Measurements from ENCODE around the gene LRCH4. TPM values are rescaled to one million over a fixed set of nuclear protein-coding genes. Genes with fewer than 3 reads are reported as not detected.

The LRCH4 gene
- total RNA-seq, 2 experiments from 2014 or later: 189 to 217 TPM

- H3K9me3 Mint-ChIP-seq: no peaks in the 10 kb centered on the region
- no peak for DNase-seq
- peaks cover 13% of the 10 kb centered on the region for H3K4me1 Mint-ChIP-seq
- peaks cover 20% of the 10 kb centered on the region for H3K36me3 Mint-ChIP-seq (ENCODE audit: low read depth)
- ChIA-PET POLR2A (no interaction called here), CTCF (interaction anchor here (0.9 to 1.2 kb wide), 2 partner anchors 9 kb away, joined by 3 to 4 read pairs; no protein-coding TSS in a partner anchor)
- H3K27me3 Mint-ChIP-seq: no peaks in the 10 kb centered on the region
- no peak overlapping the region for H3K27ac Mint-ChIP-seq
- H3K4me3 Mint-ChIP-seq: no peak overlapping the region
Measured at GRCh38 chr7:100575746-100576383, 10.1 kb downstream of the LRCH4 start.

GRCh38 chr7:100575206-100575631, 10.7 kb downstream of the LRCH4 start:
- Mint-ChIP-seq H3K36me3 (ENCODE audit: low read depth) (peaks cover 20% of the 10 kb centered on the region), H3K4me1 (peaks cover 18% of the 10 kb centered on the region), H3K27ac (no peak overlapping the region), H3K27me3 (no peaks in the 10 kb centered on the region), H3K4me3 (no peak overlapping the region), H3K9me3 (no peaks in the 10 kb centered on the region)
- no peak for DNase-seq
- ChIA-PET CTCF (interaction anchor here (0.9 kb wide), 1 partner anchor 9 kb away, joined by 4 read pairs; no protein-coding TSS in a partner anchor), POLR2A (no interaction called here)

GRCh38 chr7:100574362-100575205, 11.3 kb downstream of the LRCH4 start:
- Mint-ChIP-seq H3K27me3 (no peaks in the 10 kb centered on the region), H3K27ac (no peak overlapping the region), H3K4me1 (peaks cover 23% of the 10 kb centered on the region), H3K9me3 (no peaks in the 10 kb centered on the region), H3K4me3 (no peak overlapping the region), H3K36me3 (ENCODE audit: low read depth) (peaks cover 20% of the 10 kb centered on the region)
- no peak for DNase-seq
- ChIA-PET CTCF (no interaction called here), POLR2A (no interaction called here)

- peaks cover 18% of the 10 kb centered on the region for H3K36me3 Mint-ChIP-seq (ENCODE audit: low read depth)
- H3K4me1 Mint-ChIP-seq: peaks cover 30% of the 10 kb centered on the region
- H3K9me3 Mint-ChIP-seq: no peaks in the 10 kb centered on the region
- POLR2A ChIA-PET: no interaction called here
- no peak within 1 kb of the TSS for H3K27ac Mint-ChIP-seq
- DNase-seq: no peak
- CTCF ChIA-PET: interaction anchor here (0.9 kb wide), 2 partner anchors 10 kb away, joined by 3 to 6 read pairs; no protein-coding TSS in a partner anchor
- no peak within 1 kb of the TSS for H3K4me3 Mint-ChIP-seq
- no peaks in the 10 kb centered on the region for H3K27me3 Mint-ChIP-seq
Measured at GRCh38 chr7:100573691-100574361, 12.1 kb downstream of the LRCH4 start, which contains the start of gene SAP25. SAP25 (minus strand) TSS chr7:100573900; CDS start chr7:100573742, 158 bp downstream.

GRCh38 chr7:100572949-100573675, 12.8 kb downstream of the LRCH4 start:
- peaks cover 16% of the 10 kb centered on the region for H3K36me3 Mint-ChIP-seq (ENCODE audit: low read depth)
- H3K27me3 Mint-ChIP-seq: no peaks in the 10 kb centered on the region
- H3K4me3 Mint-ChIP-seq: no peak overlapping the region
- DNase-seq: no peak
- no peaks in the 10 kb centered on the region for H3K9me3 Mint-ChIP-seq
- H3K27ac Mint-ChIP-seq: no peak overlapping the region
- peaks cover 37% of the 10 kb centered on the region for H3K4me1 Mint-ChIP-seq
- POLR2A ChIA-PET: no interaction called here
- CTCF ChIA-PET: interaction anchor here (0.9 to 1.1 kb wide), 3 partner anchors 9 to 13 kb away, joined by 3 to 6 read pairs (median 3); no protein-coding TSS in a partner anchor

- peaks cover 16% of the 10 kb centered on the region for H3K36me3 Mint-ChIP-seq (ENCODE audit: low read depth)
- CTCF ChIA-PET: interaction anchor here (0.9 to 1.1 kb wide), 3 partner anchors 8 to 13 kb away, joined by 3 to 6 read pairs (median 3); no protein-coding TSS in a partner anchor
- no peak overlapping the region for H3K27ac Mint-ChIP-seq
- H3K4me3 Mint-ChIP-seq: no peak overlapping the region
- peaks cover 44% of the 10 kb centered on the region for H3K4me1 Mint-ChIP-seq
- no peak for DNase-seq
- H3K27me3 Mint-ChIP-seq: no peaks in the 10 kb centered on the region
- POLR2A ChIA-PET: no interaction called here
- no peaks in the 10 kb centered on the region for H3K9me3 Mint-ChIP-seq
Measured at GRCh38 chr7:100572281-100572948, 13.5 kb downstream of the LRCH4 start.

GRCh38 chr7:100571829-100572116, 14.2 kb downstream of the LRCH4 start:
- Mint-ChIP-seq H3K27ac (no peak overlapping the region), H3K4me1 (peaks cover 48% of the 10 kb centered on the region)

GRCh38 chr7:100570954-100571828, 14.7 kb downstream of the LRCH4 start:
- H3K27me3 Mint-ChIP-seq: no peaks in the 10 kb centered on the region
- ChIA-PET POLR2A (no interaction called here), CTCF (interaction anchor here (0.5 to 1.9 kb wide), 5 partner anchors 9 to 240 kb away, joined by 3 to 10 read pairs (median 3); no protein-coding TSS in a partner anchor)
- no peak overlapping the region for H3K4me3 Mint-ChIP-seq
- peaks cover 48% of the 10 kb centered on the region for H3K4me1 Mint-ChIP-seq
- no peaks in the 10 kb centered on the region for H3K9me3 Mint-ChIP-seq
- H3K36me3 Mint-ChIP-seq (ENCODE audit: low read depth): peaks cover 12% of the 10 kb centered on the region
- DNase-seq: no peak
- peak overlapping the region; percentile 62 for H3K27ac Mint-ChIP-seq

More at GRCh38 chr7:100571829-100572116, 14.2 kb downstream of the LRCH4 start:
- Mint-ChIP-seq H3K4me3 (no peak overlapping the region), H3K9me3 (no peaks in the 10 kb centered on the region), H3K27me3 (no peaks in the 10 kb centered on the region), H3K36me3 (ENCODE audit: low read depth) (peaks cover 16% of the 10 kb centered on the region)
- CTCF ChIA-PET: interaction anchor here (0.6 to 1.9 kb wide), 3 partner anchors 10 to 13 kb away, joined by 3 to 10 read pairs (median 3); no protein-coding TSS in a partner anchor
- POLR2A ChIA-PET: no interaction called here
- no peak for DNase-seq

GRCh38 chr7:100568896-100569844, 16.8 kb downstream of the LRCH4 start:
- peaks cover 49% of the 10 kb centered on the region for H3K4me1 Mint-ChIP-seq
- POLR2A ChIA-PET: no interaction called here
- H3K4me3 Mint-ChIP-seq: no peak overlapping the region
- H3K9me3 Mint-ChIP-seq: no peaks in the 10 kb centered on the region
- DNase-seq: peak; percentile 39
- H3K27me3 Mint-ChIP-seq: no peaks in the 10 kb centered on the region
- H3K27ac Mint-ChIP-seq: peak overlapping the region; percentile 9
- CTCF ChIA-PET: interaction anchor here (1.1 to 2.1 kb wide), 5 partner anchors 10 to 92 kb away, joined by 3 to 13 read pairs (median 5); partner anchors contain the start of gene AGFG2
- H3K36me3 Mint-ChIP-seq (ENCODE audit: low read depth): peaks cover 8% of the 10 kb centered on the region

- H3K4me1 Mint-ChIP-seq: peaks cover 55% of the 10 kb centered on the region
- POLR2A ChIA-PET: no interaction called here
- H3K36me3 Mint-ChIP-seq (ENCODE audit: low read depth): peaks cover 12% of the 10 kb centered on the region
- H3K27ac Mint-ChIP-seq: peak overlapping the region; percentile 9
- CTCF ChIA-PET: interaction anchor here (1.1 to 2.8 kb wide), 6 partner anchors 9 to 91 kb away, joined by 3 to 13 read pairs (median 6); partner anchors contain the start of gene AGFG2
- no peaks in the 10 kb centered on the region for H3K9me3 Mint-ChIP-seq
- no peaks in the 10 kb centered on the region for H3K27me3 Mint-ChIP-seq
- DNase-seq: no peak
- no peak overlapping the region for H3K4me3 Mint-ChIP-seq
Measured at GRCh38 chr7:100568176-100568895, 17.6 kb downstream of the LRCH4 start.

Data from activated CD4-positive, alpha-beta T cell treated with anti-CD3 and anti-CD28 coated beads, Interleukin-2, amount 10 ng/mL, durations not matched to agents 7 days and 5 days (primary cell).